ENCODE data around the gene JAGN1. TPM values are rescaled to one million over a fixed set of nuclear protein-coding genes. Genes with fewer than 3 reads are reported as not detected.

The JAGN1 gene
- total RNA-seq, 1 donor from 2014 or later = 40.4 TPM

GRCh38 chr3:9876991-9877390 is 13.4 kb upstream of the JAGN1 start:
- H3K9me3 Mint-ChIP-seq = no peaks in the 10 kb centered on the region
- no peak for DNase-seq (ENCODE audit: extremely low spot score, unreplicated experiment)
- H3K27ac Mint-ChIP-seq = no peak overlapping the region
- H3K27me3 Mint-ChIP-seq = peaks cover 3% of the 10 kb centered on the region
- no peak overlapping the region for H3K4me3 Mint-ChIP-seq
- TF ChIP-seq CTCF (conservative IDR thresholded peaks at IDR 0.05) = no peak
- peaks cover 16% of the 10 kb centered on the region for H3K4me1 Mint-ChIP-seq (ENCODE audit: unreplicated experiment)
- no peaks in the 10 kb centered on the region for H3K36me3 Mint-ChIP-seq

GRCh38 chr3:9878700-9879099 is 11.7 kb upstream of the JAGN1 start:
- Mint-ChIP-seq H3K4me1 (ENCODE audit: unreplicated experiment) (peaks cover 11% of the 10 kb centered on the region), H3K36me3 (no peaks in the 10 kb centered on the region), H3K27ac (peak overlapping the region; percentile 26), H3K9me3 (no peaks in the 10 kb centered on the region), H3K27me3 (peaks cover 3% of the 10 kb centered on the region), H3K4me3 (no peak overlapping the region)
- TF ChIP-seq CTCF (conservative IDR thresholded peaks at IDR 0.05) = no peak
- no peak for DNase-seq (ENCODE audit: extremely low spot score, unreplicated experiment)

- H3K36me3 Mint-ChIP-seq = no peaks in the 10 kb centered on the region
- no peak for TF ChIP-seq CTCF (conservative IDR thresholded peaks at IDR 0.05)
- peaks cover 3% of the 10 kb centered on the region for H3K27me3 Mint-ChIP-seq
- peak within 1 kb of the TSS; percentile 55 for H3K27ac Mint-ChIP-seq
- H3K9me3 Mint-ChIP-seq = no peaks in the 10 kb centered on the region
- DNase-seq (ENCODE audit: extremely low spot score, unreplicated experiment) = no peak
- no peak within 1 kb of the TSS for H3K4me3 Mint-ChIP-seq
- peaks cover 8% of the 10 kb centered on the region for H3K4me1 Mint-ChIP-seq (ENCODE audit: unreplicated experiment)
These were observed 10.4 kb upstream of the JAGN1 start, which contains the start of gene CIDEC for GRCh38 chr3:9879830-9880549. TSS of gene CIDEC (minus strand) at chr3:9880253. CDS start at chr3:9878486, 1,767 bp downstream.

GRCh38 chr3:9881441-9881840 is 9.0 kb upstream of the JAGN1 start:
- no peak for DNase-seq (ENCODE audit: extremely low spot score, unreplicated experiment)
- H3K27me3 Mint-ChIP-seq = peaks cover 3% of the 10 kb centered on the region
- no peaks in the 10 kb centered on the region for H3K36me3 Mint-ChIP-seq
- H3K9me3 Mint-ChIP-seq = no peaks in the 10 kb centered on the region
- H3K4me1 Mint-ChIP-seq (ENCODE audit: unreplicated experiment) = no peaks in the 10 kb centered on the region
- TF ChIP-seq CTCF (conservative IDR thresholded peaks at IDR 0.05) = no peak
- no peak overlapping the region for H3K4me3 Mint-ChIP-seq
- H3K27ac Mint-ChIP-seq = no peak overlapping the region

GRCh38 chr3:9883706-9884554 is 6.5 kb upstream of the JAGN1 start:
- no peak for TF ChIP-seq CTCF (conservative IDR thresholded peaks at IDR 0.05)
- H3K27ac Mint-ChIP-seq = peak overlapping the region; percentile 82
- peak overlapping the region; percentile 59 for H3K4me3 Mint-ChIP-seq
- no peaks in the 10 kb centered on the region for H3K36me3 Mint-ChIP-seq
- no peaks in the 10 kb centered on the region for H3K4me1 Mint-ChIP-seq (ENCODE audit: unreplicated experiment)
- no peaks in the 10 kb centered on the region for H3K27me3 Mint-ChIP-seq
- H3K9me3 Mint-ChIP-seq = no peaks in the 10 kb centered on the region
- no peak for DNase-seq (ENCODE audit: extremely low spot score, unreplicated experiment)
